SU-DHL-6 (cell line): ENCODE measurements around the gene CCDC141.

Experiments
- H2AFZ ChIP-seq: fragments of 200-600 bp; sonication (generic); 2 replicates; pipeline ENCODE4 v1.6.1; 2014; ENCODE audit warnings: low read depth, mild to moderate bottlenecking, moderate library complexity, mixed read lengths, antibody characterized with exemption, low read length; ENCODE audit not compliant: severe bottlenecking
- H3F3A ChIP-seq: fragments of 200-600 bp; shearing (Covaris generic); 2 replicates; pipeline ENCODE4 v1.6.0; 2016; ENCODE audit warnings: antibody characterized with exemption, mild to moderate bottlenecking; ENCODE audit not compliant: insufficient read depth
- H3K27ac ChIP-seq: fragments of 200-600 bp; sonication (generic); 2 replicates; pipeline ENCODE4 v1.5.1; 2016; ENCODE audit warnings: low read depth, mild to moderate bottlenecking, low read length, moderate library complexity, mixed read lengths
- H3K27me3 ChIP-seq: fragments of 200-600 bp; sonication (generic), shearing (Covaris generic); 2 replicates; pipeline ENCODE4 v1.6.0; 2014; ENCODE audit warnings: mild to moderate bottlenecking, low read length
- H3K36me3 ChIP-seq: fragments of 200-600 bp; sonication (generic); 2 replicates; pipeline ENCODE4 v1.6.1; 2014; ENCODE audit warnings: mild to moderate bottlenecking, low read length, mixed read lengths
- H3K4me2 ChIP-seq: fragments of 300-600, 200-600 bp; shearing (Covaris generic), sonication (generic); 2 replicates; pipeline ENCODE4 v1.6.0; 2014; ENCODE audit warnings: low read length, low read depth, mild to moderate bottlenecking; ENCODE audit not compliant: poor library complexity, severe bottlenecking
- H3K4me3 ChIP-seq: fragments of 200-600 bp; sonication (generic); 2 replicates; pipeline ENCODE4 v1.5.1; 2014; ENCODE audit warnings: antibody characterized with exemption, low read length, mild to moderate bottlenecking, mixed read lengths; ENCODE audit not compliant: insufficient read depth, poor library complexity, severe bottlenecking
- H3K79me2 ChIP-seq: fragments of 200-600 bp; sonication (generic); 2 replicates; pipeline ENCODE4 v1.6.1; 2014; ENCODE audit warnings: mild to moderate bottlenecking, low read length, moderate library complexity; ENCODE audit not compliant: insufficient read depth
- H3K9ac ChIP-seq: fragments of 200-600 bp; sonication (generic); 2 replicates; pipeline ENCODE4 v1.7.0; 2014; ENCODE audit warnings: mild to moderate bottlenecking, low read length
- H3K9me2 ChIP-seq: fragments of 200-600 bp; sonication (generic); replicated peaks from 2 replicates; pipeline ENCODE4 v1.6.1; 2014; ENCODE audit warnings: low read length; ENCODE audit not compliant: insufficient read depth
- H3K9me3 ChIP-seq: fragments of 200-600 bp; sonication (generic); 2 replicates; pipeline ENCODE4 v1.6.1; 2014; ENCODE audit warnings: low read length, mixed read lengths; ENCODE audit not compliant: insufficient read depth
- H4K20me1 ChIP-seq: fragments of 200-600 bp; sonication (generic); 2 replicates; pipeline ENCODE4 v1.6.1; 2014; ENCODE audit warnings: low read depth, mild to moderate bottlenecking, antibody characterized with exemption, low read length, moderate library complexity, mixed read lengths
- CTCF ChIP-seq: fragments of 200-600 bp; sonication (generic); IDR thresholded peaks from one replicate; pipeline ENCODE4 v1.5.1; 2017; ENCODE audit warnings: antibody characterized with exemption, mild to moderate bottlenecking, low read length, moderate library complexity; ENCODE audit not compliant: insufficient read depth, poor library complexity, severe bottlenecking
- EZH2phosphoT487 ChIP-seq: fragments of 200-600 bp; sonication (generic), shearing (Covaris generic); conservative IDR thresholded peaks from 2 replicates; pipeline ENCODE4 v1.6.1; 2018; ENCODE audit warnings: mild to moderate bottlenecking, antibody characterized with exemption, low read length, moderate library complexity, mixed read lengths

CCDC141 gene

GRCh38 chr2:178909507-178909906 is 140.4 kb downstream of the CCDC141 start:
- H3K36me3 ChIP-seq: no peaks in the 10 kb centered on the region
- no peak overlapping the region for H3K4me2 ChIP-seq
- no peaks in the 10 kb centered on the region for H4K20me1 ChIP-seq
- H3K27me3 ChIP-seq: no peaks in the 10 kb centered on the region
- no peak overlapping the region for H3K9ac ChIP-seq
- H3K27ac ChIP-seq: no peak overlapping the region
- H3K9me3 ChIP-seq: no peaks in the 10 kb centered on the region
- no peak for TF ChIP-seq EZH2phosphoT487
- H3K79me2 ChIP-seq: no peaks in the 10 kb centered on the region
- H3K4me3 ChIP-seq: no peak overlapping the region
- H2AFZ ChIP-seq: no peak overlapping the region
- no peaks in the 10 kb centered on the region for H3F3A ChIP-seq
- H3K9me2 ChIP-seq: no peaks in the 10 kb centered on the region

GRCh38 chr2:178908810-178909209 is 141.1 kb downstream of the CCDC141 start:
- Histone ChIP-seq H3K9me2 (no peaks in the 10 kb centered on the region), H3F3A (no peaks in the 10 kb centered on the region), H3K9ac (no peak overlapping the region), H3K27ac (no peak overlapping the region), H3K9me3 (no peaks in the 10 kb centered on the region), H2AFZ (no peak overlapping the region), H3K79me2 (no peaks in the 10 kb centered on the region), H3K27me3 (no peaks in the 10 kb centered on the region), H3K4me2 (no peak overlapping the region), H3K4me3 (no peak overlapping the region), H4K20me1 (no peaks in the 10 kb centered on the region), H3K36me3 (no peaks in the 10 kb centered on the region)
- TF ChIP-seq EZH2phosphoT487 (no peak), CTCF (no peak)

- Histone ChIP-seq H3K9me3 (no peaks in the 10 kb centered on the region), H3K4me2 (no peak overlapping the region), H3K9me2 (no peaks in the 10 kb centered on the region), H3K27me3 (no peaks in the 10 kb centered on the region), H3K9ac (no peak overlapping the region), H3F3A (no peaks in the 10 kb centered on the region), H3K4me3 (no peak overlapping the region), H2AFZ (no peak overlapping the region), H3K79me2 (no peaks in the 10 kb centered on the region), H3K27ac (no peak overlapping the region), H4K20me1 (no peaks in the 10 kb centered on the region), H3K36me3 (no peaks in the 10 kb centered on the region)
- TF ChIP-seq EZH2phosphoT487: no peak
- TF ChIP-seq CTCF: no peak
Observed at GRCh38 chr2:178905261-178905660, 144.7 kb downstream of the CCDC141 start.

DNA sequence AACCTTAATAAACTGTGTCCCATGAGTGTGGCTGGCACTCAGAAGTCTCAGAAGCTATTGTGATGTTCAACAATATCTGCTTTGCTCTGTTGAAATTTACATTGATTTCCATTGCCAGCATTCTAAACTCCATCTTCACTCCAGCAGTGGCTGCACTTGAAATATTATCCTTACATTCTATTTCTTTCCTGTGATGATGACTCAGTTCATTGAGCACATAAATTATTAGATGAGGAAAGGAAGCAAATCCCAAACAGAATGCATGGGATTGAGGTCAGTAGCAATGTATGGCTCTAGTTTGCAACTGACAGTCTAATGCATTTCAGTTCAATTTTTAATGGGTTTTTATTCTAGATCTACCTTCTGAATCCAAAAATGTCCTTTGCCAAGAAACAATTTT is 150.3 kb downstream of the CCDC141 start:
- no peaks in the 10 kb centered on the region for H3K9me3 ChIP-seq

More for the DNA sequence above, 150.3 kb downstream of the CCDC141 start:
- H3K79me2 ChIP-seq: no peaks in the 10 kb centered on the region
- H3K4me3 ChIP-seq: no peak overlapping the region
- H3F3A ChIP-seq: no peaks in the 10 kb centered on the region
- TF ChIP-seq EZH2phosphoT487: no peak
- TF ChIP-seq CTCF: no peak
- no peak overlapping the region for H3K9ac ChIP-seq
- H3K36me3 ChIP-seq: no peaks in the 10 kb centered on the region
- H3K27ac ChIP-seq: no peak overlapping the region
- no peaks in the 10 kb centered on the region for H4K20me1 ChIP-seq
- no peak overlapping the region for H3K4me2 ChIP-seq
- H3K27me3 ChIP-seq: no peaks in the 10 kb centered on the region
- H3K9me2 ChIP-seq: no peaks in the 10 kb centered on the region
- no peak overlapping the region for H2AFZ ChIP-seq
